ENCODE measurements around the gene TIMM13. TPM values are rescaled to one million over a fixed set of nuclear protein-coding genes. Genes with fewer than 3 reads are reported as not detected.

TIMM13 gene
- total and polyA plus RNA-seq, 9 donors = 99.2 to 120 (median 107) TPM

- H3K9me3 ChIP-seq (replicated peaks; ENCODE audit: control insufficient read depth, low read depth, low read length) = no peaks in the 10 kb centered on the region
- H3K4me1 ChIP-seq (ENCODE audit: control insufficient read depth, insufficient read depth, low read length) = peaks cover 27% of the 10 kb centered on the region
- WGBS (ENCODE audit: insufficient coverage) = under 1% methylated on average over 55 of the region's 62 CpGs
- H3K4me3 ChIP-seq (ENCODE audit: low read length) = peak overlapping the region; percentile 97
- DNase-seq = peak; percentile 33
- H3K36me3 ChIP-seq (ENCODE audit: control insufficient read depth, insufficient read depth, low read length) = peaks cover 2% of the 10 kb centered on the region
- H3K27ac ChIP-seq (ENCODE audit: low read length) = peak overlapping the region; percentile 17
- no peaks in the 10 kb centered on the region for H3K27me3 ChIP-seq (ENCODE audit: control insufficient read depth, insufficient read depth, low read length)
Measured at GRCh38 chr19:2455851-2456570, 28.6 kb upstream of the TIMM13 start.

GRCh38 chr19:2454962-2455850 is 27.8 kb upstream of the TIMM13 start:
- H3K27ac ChIP-seq (ENCODE audit: low read length) = peak overlapping the region; percentile 17
- H3K27me3 ChIP-seq (ENCODE audit: control insufficient read depth, insufficient read depth, low read length) = no peaks in the 10 kb centered on the region
- 45% methylated on average over 9 of the region's 14 CpGs for WGBS (ENCODE audit: insufficient coverage)
- H3K4me1 ChIP-seq (ENCODE audit: control insufficient read depth, insufficient read depth, low read length) = peaks cover 27% of the 10 kb centered on the region
- H3K9me3 ChIP-seq (replicated peaks; ENCODE audit: control insufficient read depth, low read depth, low read length) = no peaks in the 10 kb centered on the region
- peak overlapping the region; percentile 97 for H3K4me3 ChIP-seq (ENCODE audit: low read length)
- peaks cover 4% of the 10 kb centered on the region for H3K36me3 ChIP-seq (ENCODE audit: control insufficient read depth, insufficient read depth, low read length)
- DNase-seq = no peak

GRCh38 chr19:2454199-2454961 is 27.0 kb upstream of the TIMM13 start:
- H3K4me3 ChIP-seq (ENCODE audit: low read length) = no peak overlapping the region
- 93% methylated on average over 8 of the region's 19 CpGs for WGBS (ENCODE audit: insufficient coverage)
- H3K4me1 ChIP-seq (ENCODE audit: control insufficient read depth, insufficient read depth, low read length) = peaks cover 27% of the 10 kb centered on the region
- H3K36me3 ChIP-seq (ENCODE audit: control insufficient read depth, insufficient read depth, low read length) = peaks cover 4% of the 10 kb centered on the region
- no peak for DNase-seq
- no peaks in the 10 kb centered on the region for H3K27me3 ChIP-seq (ENCODE audit: control insufficient read depth, insufficient read depth, low read length)
- no peak overlapping the region for H3K27ac ChIP-seq (ENCODE audit: low read length)
- H3K9me3 ChIP-seq (replicated peaks; ENCODE audit: control insufficient read depth, low read depth, low read length) = no peaks in the 10 kb centered on the region

- 82% methylated on average over 16 of the region's 19 CpGs for WGBS (ENCODE audit: insufficient coverage)
Measured at GRCh38 chr19:2453431-2454025, 26.1 kb upstream of the TIMM13 start.

GRCh38 chr19:2451741-2452140 is 24.4 kb upstream of the TIMM13 start:
- Histone ChIP-seq H3K27ac (ENCODE audit: low read length) (no peak overlapping the region), H3K4me3 (ENCODE audit: low read length) (no peak overlapping the region), H3K9me3 (replicated peaks; ENCODE audit: control insufficient read depth, low read depth, low read length) (no peaks in the 10 kb centered on the region), H3K4me1 (ENCODE audit: control insufficient read depth, insufficient read depth, low read length) (peaks cover 37% of the 10 kb centered on the region), H3K36me3 (ENCODE audit: control insufficient read depth, insufficient read depth, low read length) (peaks cover 7% of the 10 kb centered on the region), H3K27me3 (ENCODE audit: control insufficient read depth, insufficient read depth, low read length) (no peaks in the 10 kb centered on the region)
- DNase-seq = no peak
- WGBS (ENCODE audit: insufficient coverage) = 92% methylated on average over 18 of the region's 18 CpGs

More at GRCh38 chr19:2453431-2454025, 26.1 kb upstream of the TIMM13 start:
- no peaks in the 10 kb centered on the region for H3K9me3 ChIP-seq (replicated peaks; ENCODE audit: control insufficient read depth, low read depth, low read length)
- H3K27me3 ChIP-seq (ENCODE audit: control insufficient read depth, insufficient read depth, low read length) = no peaks in the 10 kb centered on the region
- peaks cover 27% of the 10 kb centered on the region for H3K4me1 ChIP-seq (ENCODE audit: control insufficient read depth, insufficient read depth, low read length)
- DNase-seq = no peak
- peak overlapping the region; percentile 13 for H3K27ac ChIP-seq (ENCODE audit: low read length)
- H3K4me3 ChIP-seq (ENCODE audit: low read length) = no peak overlapping the region
- H3K36me3 ChIP-seq (ENCODE audit: control insufficient read depth, insufficient read depth, low read length) = peaks cover 7% of the 10 kb centered on the region

GRCh38 chr19:2451138-2451537 is 23.8 kb upstream of the TIMM13 start:
- H3K27ac ChIP-seq (ENCODE audit: low read length) = no peak overlapping the region
- 94% methylated on average over 5 of the region's 7 CpGs for WGBS (ENCODE audit: insufficient coverage)
- H3K27me3 ChIP-seq (ENCODE audit: control insufficient read depth, insufficient read depth, low read length) = no peaks in the 10 kb centered on the region
- DNase-seq = no peak
- peaks cover 7% of the 10 kb centered on the region for H3K36me3 ChIP-seq (ENCODE audit: control insufficient read depth, insufficient read depth, low read length)
- H3K9me3 ChIP-seq (replicated peaks; ENCODE audit: control insufficient read depth, low read depth, low read length) = no peaks in the 10 kb centered on the region
- no peak overlapping the region for H3K4me3 ChIP-seq (ENCODE audit: low read length)
- peaks cover 43% of the 10 kb centered on the region for H3K4me1 ChIP-seq (ENCODE audit: control insufficient read depth, insufficient read depth, low read length)

GRCh38 chr19:2449019-2449418 is 21.6 kb upstream of the TIMM13 start:
- peaks cover 35% of the 10 kb centered on the region for H3K4me1 ChIP-seq (ENCODE audit: control insufficient read depth, insufficient read depth, low read length)
- 100% methylated on average over 1 of the region's 11 CpGs for WGBS (ENCODE audit: insufficient coverage)

GRCh38 chr19:2446381-2446780 is 19.0 kb upstream of the TIMM13 start:
- WGBS (ENCODE audit: insufficient coverage) = 49% methylated on average over 11 of the region's 19 CpGs
- Histone ChIP-seq H3K36me3 (ENCODE audit: control insufficient read depth, insufficient read depth, low read length) (peaks cover 36% of the 10 kb centered on the region), H3K4me1 (ENCODE audit: control insufficient read depth, insufficient read depth, low read length) (peaks cover 30% of the 10 kb centered on the region), H3K9me3 (replicated peaks; ENCODE audit: control insufficient read depth, low read depth, low read length) (no peaks in the 10 kb centered on the region), H3K27ac (ENCODE audit: low read length) (peak overlapping the region; percentile 74), H3K27me3 (ENCODE audit: control insufficient read depth, insufficient read depth, low read length) (no peaks in the 10 kb centered on the region), H3K4me3 (ENCODE audit: low read length) (no peak overlapping the region)
- peak; percentile 91 for DNase-seq

More at GRCh38 chr19:2449019-2449418, 21.6 kb upstream of the TIMM13 start:
- Histone ChIP-seq H3K4me3 (ENCODE audit: low read length) (no peak overlapping the region), H3K27me3 (ENCODE audit: control insufficient read depth, insufficient read depth, low read length) (no peaks in the 10 kb centered on the region), H3K36me3 (ENCODE audit: control insufficient read depth, insufficient read depth, low read length) (peaks cover 16% of the 10 kb centered on the region), H3K9me3 (replicated peaks; ENCODE audit: control insufficient read depth, low read depth, low read length) (no peaks in the 10 kb centered on the region), H3K27ac (ENCODE audit: low read length) (no peak overlapping the region)
- no peak for DNase-seq

GRCh38 chr19:2444251-2445002 is 17.0 kb upstream of the TIMM13 start:
- no peak for DNase-seq
- peaks cover 48% of the 10 kb centered on the region for H3K36me3 ChIP-seq (ENCODE audit: control insufficient read depth, insufficient read depth, low read length)
- H3K9me3 ChIP-seq (replicated peaks; ENCODE audit: control insufficient read depth, low read depth, low read length) = no peaks in the 10 kb centered on the region
- H3K4me3 ChIP-seq (ENCODE audit: low read length) = no peak overlapping the region
- no peaks in the 10 kb centered on the region for H3K27me3 ChIP-seq (ENCODE audit: control insufficient read depth, insufficient read depth, low read length)
- WGBS (ENCODE audit: insufficient coverage) = 79% methylated on average over 34 of the region's 34 CpGs
- H3K4me1 ChIP-seq (ENCODE audit: control insufficient read depth, insufficient read depth, low read length) = peaks cover 30% of the 10 kb centered on the region
- no peak overlapping the region for H3K27ac ChIP-seq (ENCODE audit: low read length)
